ENCODE measurements around the gene NANOS2.

Gene NANOS2

GRCh38 chr19:45911291-45911690, 3.3 kb downstream of the NANOS2 start:
- no peak for TF ChIP-seq POU6F1 (CRISPR knock-in tag; IDR thresholded peaks at IDR 0.05; ENCODE audit: borderline replicate concordance, low read depth)
- no peak for TF ChIP-seq TOX (CRISPR knock-in tag; IDR thresholded peaks at IDR 0.05; ENCODE audit: borderline replicate concordance)
- TF ChIP-seq PPARA (CRISPR knock-in tag; IDR thresholded peaks at IDR 0.05; ENCODE audit: borderline replicate concordance) = no peak
- TF ChIP-seq ZNF565 (CRISPR knock-in tag; conservative IDR thresholded peaks at IDR 0.05; ENCODE audit: low read depth) = no peak
- TF ChIP-seq PATZ1 (CRISPR knock-in tag; IDR thresholded peaks at IDR 0.05; ENCODE audit: borderline replicate concordance) = no peak
- no peak; the same call in 2 of the 3 replicates for ATAC-seq

- TF ChIP-seq ARNTL (CRISPR knock-in tag; IDR thresholded peaks at IDR 0.05; ENCODE audit: borderline replicate concordance, low read depth) = no peak
- no peak for TF ChIP-seq ZFP30 (CRISPR knock-in tag; IDR thresholded peaks at IDR 0.05)
- TF ChIP-seq ESRRG (CRISPR knock-in tag; IDR thresholded peaks at IDR 0.05) = no peak
- TF ChIP-seq ISL1 (CRISPR knock-in tag; IDR thresholded peaks at IDR 0.05) = no peak
- TF ChIP-seq TCF4 (CRISPR knock-in tag; IDR thresholded peaks at IDR 0.05; ENCODE audit: borderline replicate concordance) = no peak
- no peak for TF ChIP-seq BACH2 (CRISPR knock-in tag; IDR thresholded peaks at IDR 0.05; ENCODE audit: borderline replicate concordance)
- TF ChIP-seq POU6F1 (CRISPR knock-in tag; IDR thresholded peaks at IDR 0.05; ENCODE audit: borderline replicate concordance, low read depth) = no peak
- TF ChIP-seq SNAI2 (CRISPR knock-in tag; IDR thresholded peaks at IDR 0.05) = no peak
- TF ChIP-seq PPARA (CRISPR knock-in tag; IDR thresholded peaks at IDR 0.05; ENCODE audit: borderline replicate concordance) = no peak
- no peak for TF ChIP-seq ZNF8 (CRISPR knock-in tag; IDR thresholded peaks at IDR 0.05)
- no peak for TF ChIP-seq ZFP3 (CRISPR knock-in tag; IDR thresholded peaks at IDR 0.05)
- TF ChIP-seq ZC3H10 (CRISPR knock-in tag; IDR thresholded peaks at IDR 0.05) = no peak
- TF ChIP-seq RARB (CRISPR knock-in tag; IDR thresholded peaks at IDR 0.05) = no peak
- TF ChIP-seq PATZ1 (CRISPR knock-in tag; IDR thresholded peaks at IDR 0.05; ENCODE audit: borderline replicate concordance) = no peak
- ATAC-seq = no peak
These were observed 5.6 kb downstream of the NANOS2 start for GRCh38 chr19:45908956-45909355.

- ATAC-seq = no peak
- TF ChIP-seq ZNF70 (CRISPR knock-in tag; IDR thresholded peaks at IDR 0.05) (no peak), CSRNP3 (CRISPR knock-in tag; IDR thresholded peaks at IDR 0.05) (no peak), ESRRG (CRISPR knock-in tag; IDR thresholded peaks at IDR 0.05) (no peak), PATZ1 (CRISPR knock-in tag; IDR thresholded peaks at IDR 0.05; ENCODE audit: borderline replicate concordance) (no peak), ISL1 (CRISPR knock-in tag; IDR thresholded peaks at IDR 0.05) (no peak), ZFP3 (CRISPR knock-in tag; IDR thresholded peaks at IDR 0.05) (no peak), POU6F1 (CRISPR knock-in tag; IDR thresholded peaks at IDR 0.05; ENCODE audit: borderline replicate concordance, low read depth) (no peak), SNAI2 (CRISPR knock-in tag; IDR thresholded peaks at IDR 0.05) (no peak), TOX (CRISPR knock-in tag; IDR thresholded peaks at IDR 0.05; ENCODE audit: borderline replicate concordance) (no peak), CREB5 (CRISPR knock-in tag; IDR thresholded peaks at IDR 0.05; ENCODE audit: low read depth) (no peak), PPARA (CRISPR knock-in tag; IDR thresholded peaks at IDR 0.05; ENCODE audit: borderline replicate concordance) (no peak), ARNTL (CRISPR knock-in tag; IDR thresholded peaks at IDR 0.05; ENCODE audit: borderline replicate concordance, low read depth) (no peak), ZC3H10 (CRISPR knock-in tag; IDR thresholded peaks at IDR 0.05) (no peak), BACH2 (CRISPR knock-in tag; IDR thresholded peaks at IDR 0.05; ENCODE audit: borderline replicate concordance) (no peak), TCF4 (CRISPR knock-in tag; IDR thresholded peaks at IDR 0.05; ENCODE audit: borderline replicate concordance) (no peak), OSR1 (CRISPR knock-in tag; IDR thresholded peaks at IDR 0.05) (no peak), GLIS3 (CRISPR knock-in tag; IDR thresholded peaks at IDR 0.05) (no peak), ZNF565 (CRISPR knock-in tag; conservative IDR thresholded peaks at IDR 0.05; ENCODE audit: low read depth) (no peak)
These were observed 8.4 kb downstream of the NANOS2 start for GRCh38 chr19:45906221-45906620.

Measured in SK-N-SH treated with all-trans-retinoic acid at 6 μM for 48 hours (cell line).